C4-2B (cell line): ENCODE data around the gene JMJD4.

Source experiments
- ZFX ChIP-seq: fragments of 450-650 bp; IDR thresholded peaks from 2 replicates; pipeline ENCODE4 v1.6.1; 2017
- TF ChIP-seq, protein P1 (sequence below): fragments of 450-650 bp; conservative IDR thresholded peaks from 2 replicates; pipeline ENCODE4 v1.5.1; 2017; ENCODE audit warnings: mild to moderate bottlenecking

DNA sequence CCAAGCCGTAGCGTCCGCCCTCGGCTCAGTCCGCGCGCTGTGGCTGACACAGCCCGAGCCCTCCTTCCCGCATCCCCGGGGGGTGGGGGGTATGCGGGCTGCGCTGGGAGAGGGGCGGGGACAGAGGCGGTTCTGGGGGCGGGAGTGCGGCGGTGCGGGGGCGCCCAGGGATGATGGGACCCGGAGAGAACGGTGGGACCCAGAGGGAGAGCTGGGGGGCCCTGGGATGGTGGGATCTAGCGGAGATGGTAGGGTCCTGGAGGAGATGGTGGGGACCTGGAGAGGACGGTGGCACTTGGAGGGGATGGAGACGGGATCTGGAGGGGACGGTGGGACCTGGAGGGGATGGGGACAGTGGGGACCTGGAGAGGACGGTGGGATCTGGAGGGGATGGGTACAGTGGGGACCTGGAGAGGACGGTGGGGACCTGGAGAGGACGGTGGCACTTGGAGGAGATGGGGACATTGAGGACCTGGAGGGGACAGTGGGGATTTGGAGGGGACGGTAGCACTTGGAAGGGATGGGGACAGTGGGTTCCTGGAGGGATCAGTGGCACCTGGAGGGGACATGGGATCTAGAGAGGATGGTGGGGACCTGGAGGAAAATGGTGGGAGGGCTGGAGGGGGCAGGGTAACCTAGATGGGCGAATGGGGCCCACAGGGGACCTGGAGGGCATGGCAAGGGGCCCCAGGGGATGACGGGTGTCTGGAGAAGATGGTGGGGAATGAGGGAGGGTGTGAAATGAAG is 610 bp upstream of the JMJD4 start:
- TF ChIP-seq, protein P1, sequence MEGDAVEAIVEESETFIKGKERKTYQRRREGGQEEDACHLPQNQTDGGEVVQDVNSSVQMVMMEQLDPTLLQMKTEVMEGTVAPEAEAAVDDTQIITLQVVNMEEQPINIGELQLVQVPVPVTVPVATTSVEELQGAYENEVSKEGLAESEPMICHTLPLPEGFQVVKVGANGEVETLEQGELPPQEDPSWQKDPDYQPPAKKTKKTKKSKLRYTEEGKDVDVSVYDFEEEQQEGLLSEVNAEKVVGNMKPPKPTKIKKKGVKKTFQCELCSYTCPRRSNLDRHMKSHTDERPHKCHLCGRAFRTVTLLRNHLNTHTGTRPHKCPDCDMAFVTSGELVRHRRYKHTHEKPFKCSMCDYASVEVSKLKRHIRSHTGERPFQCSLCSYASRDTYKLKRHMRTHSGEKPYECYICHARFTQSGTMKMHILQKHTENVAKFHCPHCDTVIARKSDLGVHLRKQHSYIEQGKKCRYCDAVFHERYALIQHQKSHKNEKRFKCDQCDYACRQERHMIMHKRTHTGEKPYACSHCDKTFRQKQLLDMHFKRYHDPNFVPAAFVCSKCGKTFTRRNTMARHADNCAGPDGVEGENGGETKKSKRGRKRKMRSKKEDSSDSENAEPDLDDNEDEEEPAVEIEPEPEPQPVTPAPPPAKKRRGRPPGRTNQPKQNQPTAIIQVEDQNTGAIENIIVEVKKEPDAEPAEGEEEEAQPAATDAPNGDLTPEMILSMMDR: no peak
- TF ChIP-seq ZFX: no peak
